Hepatocyte (in vitro differentiated cells): ENCODE data around the gene UTF1. TPM values are rescaled to one million over a fixed set of nuclear protein-coding genes. Genes with fewer than 3 reads are reported as not detected.
A peak's percentile ranks its signal among the peaks of the same experiment; 100 is the strongest.

Source experiments
- DNase-seq: peaks from one replicate; pipeline ENCODE4 v3.0.0-alpha.2; 2016; ENCODE audit warnings: low spot score
- H2AFZ ChIP-seq: fragments of 200-600 bp; sonication (generic); 2 replicates; pipeline ENCODE4 v1.6.0; 2016; ENCODE audit warnings: antibody characterized with exemption, mild to moderate bottlenecking
- H3K27ac ChIP-seq: fragments of 200-600 bp; sonication (generic); 2 replicates; pipeline ENCODE4 v1.5.1; 2016; ENCODE audit warnings: mild to moderate bottlenecking
- H3K27me3 ChIP-seq: fragments of 200-600 bp; sonication (generic); 2 replicates; pipeline ENCODE4 v1.6.1; 2016
- H3K36me3 ChIP-seq: fragments of 200-600 bp; sonication (generic); replicated peaks from 2 replicates; pipeline ENCODE4 v1.5.1; 2016; ENCODE audit warnings: low read depth; ENCODE audit not compliant: insufficient read depth
- H3K4me1 ChIP-seq: fragments of 200-600 bp; sonication (generic); 2 replicates; pipeline ENCODE4 v1.5.1; 2016; ENCODE audit warnings: mild to moderate bottlenecking, moderate library complexity; ENCODE audit not compliant: insufficient read depth
- H3K4me2 ChIP-seq: fragments of 200-600 bp; sonication (generic); 2 replicates; pipeline ENCODE4 v1.6.0; 2016
- H3K4me3 ChIP-seq: fragments of 200-600 bp; sonication (generic); 2 replicates; pipeline ENCODE4 v1.5.1; 2016; ENCODE audit warnings: mild to moderate bottlenecking
- H3K79me2 ChIP-seq: fragments of 200-600 bp; sonication (generic); 2 replicates; pipeline ENCODE4 v1.6.0; 2017; ENCODE audit warnings: mild to moderate bottlenecking
- H3K9me2 ChIP-seq: fragments of 200-600 bp; sonication (generic); replicated peaks from 2 replicates; pipeline ENCODE4 v1.6.0; 2017; ENCODE audit warnings: mild to moderate bottlenecking; ENCODE audit not compliant: insufficient read depth
- H3K9me3 ChIP-seq: fragments of 200-600 bp; sonication (generic); 2 replicates; pipeline ENCODE4 v1.5.1; 2016; ENCODE audit warnings: low read depth, mild to moderate bottlenecking
- H4K20me1 ChIP-seq: fragments of 200-600 bp; sonication (generic); 2 replicates; pipeline ENCODE4 v1.6.0; 2016; ENCODE audit warnings: mild to moderate bottlenecking; ENCODE audit not compliant: insufficient read depth, poor library complexity, severe bottlenecking
- EZH2 ChIP-seq: fragments of 200-600 bp; sonication (generic); IDR thresholded peaks from 2 replicates; pipeline ENCODE4 v1.6.1; 2016; ENCODE audit warnings: antibody characterized with exemption, mild to moderate bottlenecking, borderline replicate concordance
- EZH2phosphoT487 ChIP-seq: fragments of 200-600 bp; sonication (generic); IDR thresholded peaks from one replicate; pipeline ENCODE4 v1.6.1; 2018; ENCODE audit warnings: antibody characterized with exemption, mild to moderate bottlenecking, low read depth, moderate library complexity; ENCODE audit not compliant: unreplicated experiment, severe bottlenecking
- WGBS: methylation state at CpG from one replicate; pipeline ENCODE4 v1.1.6; 2016; ENCODE audit warnings: low lambda C conversion rate; ENCODE audit errors: missing lambda C conversion rate; 5-methylcytosine and 5-hydroxymethylcytosine counted together
- polyA plus RNA-seq: library from polyadenylated mRNA; unstranded; fragments of >200 nt; fragmentation: Nextera tagmentation; extraction: Ambion mirVana; gene quantifications from 2 replicates; pipeline ENCODE4 v1.2.1, GENCODE V29; 2016
- total RNA-seq: library from RNA; depleted of rRNA; stranded (reverse); fragments of >200 nt; gene quantifications from 2 replicates; pipeline ENCODE4 v1.2.3, GENCODE V29; 2014
- TF ChIP-seq, protein P1 (sequence below): fragments of 200-600 bp; sonication (generic); IDR thresholded peaks from 2 replicates; pipeline ENCODE4 v1.5.1; 2016; ENCODE audit warnings: antibody characterized with exemption, mild to moderate bottlenecking; ENCODE audit not compliant: poor library complexity

The UTF1 gene
- total and polyA plus RNA-seq, 2 experiments from 2014 or later: not detected

- H3K27me3 ChIP-seq: peaks cover 13% of the 10 kb centered on the region
- H3K9me2 ChIP-seq: no peaks in the 10 kb centered on the region
- no peaks in the 10 kb centered on the region for H4K20me1 ChIP-seq
- H3K4me3 ChIP-seq: no peak overlapping the region
- no peak overlapping the region for H2AFZ ChIP-seq
- peak overlapping the region; percentile 89 for H3K4me2 ChIP-seq
- WGBS: 58% methylated on average over 11 of the region's 12 CpGs
- TF ChIP-seq EZH2phosphoT487 (no peak), EZH2 (no peak)
- TF ChIP-seq, protein P1, sequence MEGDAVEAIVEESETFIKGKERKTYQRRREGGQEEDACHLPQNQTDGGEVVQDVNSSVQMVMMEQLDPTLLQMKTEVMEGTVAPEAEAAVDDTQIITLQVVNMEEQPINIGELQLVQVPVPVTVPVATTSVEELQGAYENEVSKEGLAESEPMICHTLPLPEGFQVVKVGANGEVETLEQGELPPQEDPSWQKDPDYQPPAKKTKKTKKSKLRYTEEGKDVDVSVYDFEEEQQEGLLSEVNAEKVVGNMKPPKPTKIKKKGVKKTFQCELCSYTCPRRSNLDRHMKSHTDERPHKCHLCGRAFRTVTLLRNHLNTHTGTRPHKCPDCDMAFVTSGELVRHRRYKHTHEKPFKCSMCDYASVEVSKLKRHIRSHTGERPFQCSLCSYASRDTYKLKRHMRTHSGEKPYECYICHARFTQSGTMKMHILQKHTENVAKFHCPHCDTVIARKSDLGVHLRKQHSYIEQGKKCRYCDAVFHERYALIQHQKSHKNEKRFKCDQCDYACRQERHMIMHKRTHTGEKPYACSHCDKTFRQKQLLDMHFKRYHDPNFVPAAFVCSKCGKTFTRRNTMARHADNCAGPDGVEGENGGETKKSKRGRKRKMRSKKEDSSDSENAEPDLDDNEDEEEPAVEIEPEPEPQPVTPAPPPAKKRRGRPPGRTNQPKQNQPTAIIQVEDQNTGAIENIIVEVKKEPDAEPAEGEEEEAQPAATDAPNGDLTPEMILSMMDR: no peak
- peaks cover 42% of the 10 kb centered on the region for H3K4me1 ChIP-seq
- no peak for DNase-seq
- H3K36me3 ChIP-seq: no peaks in the 10 kb centered on the region
- no peak overlapping the region for H3K27ac ChIP-seq
- no peaks in the 10 kb centered on the region for H3K9me3 ChIP-seq
- H3K79me2 ChIP-seq: no peaks in the 10 kb centered on the region
Observed at GRCh38 chr10:133275684-133276092, 45.7 kb downstream of the UTF1 start.

- Histone ChIP-seq H3K4me2 (peak overlapping the region; percentile 89), H4K20me1 (no peaks in the 10 kb centered on the region), H2AFZ (no peak overlapping the region), H3K36me3 (no peaks in the 10 kb centered on the region), H3K9me3 (no peaks in the 10 kb centered on the region), H3K79me2 (no peaks in the 10 kb centered on the region), H3K4me3 (no peak overlapping the region), H3K4me1 (peaks cover 42% of the 10 kb centered on the region), H3K9me2 (no peaks in the 10 kb centered on the region), H3K27ac (no peak overlapping the region), H3K27me3 (peaks cover 13% of the 10 kb centered on the region)
- DNase-seq: no peak
- WGBS: 64% methylated on average over 5 of the region's 6 CpGs
- TF ChIP-seq EZH2phosphoT487: no peak
Observed at GRCh38 chr10:133276100-133276434, 46.0 kb downstream of the UTF1 start.

GRCh38 chr10:133276435-133277201 lies 46.6 kb downstream of the UTF1 start, which contains the start of gene ADAM8:
ADAM8 (minus strand) TSS chr10:133276868; CDS start chr10:133276817, 51 bp downstream.
- H3K9me2 ChIP-seq: no peaks in the 10 kb centered on the region
- no peaks in the 10 kb centered on the region for H3K36me3 ChIP-seq
- H3K9me3 ChIP-seq: no peaks in the 10 kb centered on the region
- no peak within 1 kb of the TSS for H2AFZ ChIP-seq
- TF ChIP-seq, protein P1: no peak
- TF ChIP-seq EZH2 (no peak), EZH2phosphoT487 (no peak)
- no peak within 1 kb of the TSS for H3K4me3 ChIP-seq
- peak within 1 kb of the TSS; percentile 89 for H3K4me2 ChIP-seq
- peaks cover 13% of the 10 kb centered on the region for H3K27me3 ChIP-seq
- WGBS: 20% methylated on average over 29 of the region's 63 CpGs
- H3K79me2 ChIP-seq: no peaks in the 10 kb centered on the region
- peaks cover 42% of the 10 kb centered on the region for H3K4me1 ChIP-seq
- DNase-seq: peak; percentile 64
- no peaks in the 10 kb centered on the region for H4K20me1 ChIP-seq
- H3K27ac ChIP-seq: peak within 1 kb of the TSS; percentile 85

- peak overlapping the region; percentile 89 for H3K4me2 ChIP-seq
- TF ChIP-seq EZH2phosphoT487 (no peak), EZH2 (no peak)
- TF ChIP-seq, protein P1: no peak
Observed at GRCh38 chr10:133277277-133277992, 47.4 kb downstream of the UTF1 start.

More at GRCh38 chr10:133277277-133277992, 47.4 kb downstream of the UTF1 start:
- DNase-seq: no peak
- H3K27me3 ChIP-seq: peaks cover 13% of the 10 kb centered on the region
- no peaks in the 10 kb centered on the region for H3K9me3 ChIP-seq
- no peak overlapping the region for H3K4me3 ChIP-seq
- H3K79me2 ChIP-seq: no peaks in the 10 kb centered on the region
- no peaks in the 10 kb centered on the region for H4K20me1 ChIP-seq
- no peaks in the 10 kb centered on the region for H3K36me3 ChIP-seq
- H3K9me2 ChIP-seq: no peaks in the 10 kb centered on the region
- 77% methylated on average over 18 of the region's 25 CpGs for WGBS
- H2AFZ ChIP-seq: no peak overlapping the region
- peaks cover 42% of the 10 kb centered on the region for H3K4me1 ChIP-seq
- H3K27ac ChIP-seq: peak overlapping the region; percentile 85
